ENCODE data around the gene TMEM74B. TPM values are rescaled to one million over a fixed set of nuclear protein-coding genes. Genes with fewer than 3 reads are reported as not detected.
A peak's percentile ranks its signal among the peaks of the same experiment; 100 is the strongest.

Gene TMEM74B
- polyA plus RNA-seq, 3 donors = not detected

GRCh38 chr20:1130847-1131246 is 53.9 kb downstream of the TMEM74B start:
- peaks cover 63 to 91% of the 10 kb centered on the region in 2 donors for H3K36me3 ChIP-seq (replicated peaks in 1 of 2; ENCODE audit: control insufficient read depth in 1 of 2, insufficient read depth in 2 of 2, low read length in 2 of 2)
- no peak overlapping the region for H2AFZ ChIP-seq (ENCODE audit: insufficient read depth, low read depth, low read length, poor library complexity, severe bottlenecking)
- peaks cover 0 to 7% (median 4%) of the 10 kb centered on the region in 7 donors for H3K9me3 Mint-ChIP-seq
- H3K27me3 Mint-ChIP-seq (ENCODE audit: low read depth in 3 of 3) = no peaks in the 10 kb centered on the region
- intact Hi-C loops (cut with micrococcal nuclease) = no loop called here
- peaks cover 79 to 90% of the 10 kb centered on the region in 2 donors for H3K36me3 Mint-ChIP-seq
- H3K79me2 ChIP-seq (ENCODE audit: insufficient read depth, low read length) = peaks cover 42% of the 10 kb centered on the region
- TF ChIP-seq CTCF (IDR thresholded peaks at IDR 0.05) = no peak
- H4K20me1 ChIP-seq (ENCODE audit: insufficient read depth, low read length) = peaks cover 33% of the 10 kb centered on the region
- H3K27ac ChIP-seq (ENCODE audit: low read depth in 1 of 2, low read length in 2 of 2) = peak overlapping the region; percentile 23 to 60
- H3K4me1 ChIP-seq (ENCODE audit: control insufficient read depth in 1 of 2, insufficient read depth in 2 of 2, low read length in 2 of 2) = peaks cover 19 to 24% of the 10 kb centered on the region in 2 donors
- H3K9ac ChIP-seq (ENCODE audit: insufficient read depth, low read length, poor library complexity, severe bottlenecking) = no peak overlapping the region
- H3K4me3 Mint-ChIP-seq = peak overlapping the region; percentile 5 to 47
- H3K4me3 ChIP-seq (replicated peaks in 1 of 3; ENCODE audit: low read depth in 2 of 3, low read length in 3 of 3) = peak overlapping the region in 1 of 3 experiments; percentile 31
- H3K27ac Mint-ChIP-seq = peak overlapping the region; percentile 46 to 89 (median 81)
- no peaks in the 10 kb centered on the region for H3K9me3 ChIP-seq (replicated peaks in 1 of 2; ENCODE audit: control insufficient read depth in 1 of 2, insufficient read depth in 1 of 2, low read length in 2 of 2)
- no peaks in the 10 kb centered on the region for H3K27me3 ChIP-seq (ENCODE audit: control insufficient read depth in 2 of 2, insufficient read depth in 2 of 2, low read length in 2 of 2)
- 0% methylated on average over 3 of the region's 5 CpGs for WGBS (ENCODE audit: insufficient coverage)
- peak overlapping the region; percentile 31 for H3K4me2 ChIP-seq (replicated peaks; ENCODE audit: extremely low read depth, low read length, poor library complexity, severe bottlenecking)
- H3K4me1 Mint-ChIP-seq = peaks cover 23% of the 10 kb centered on the region
- peak; percentile 66 to 77 (median 73) for DNase-seq

Other genes starting within 250 kb of the TMEM74B start
- not detected for gene RSPO4, start 182.7 kb downstream of the TMEM74B start, polyA plus RNA-seq
- gene PSMF1, start 66.4 kb downstream of the TMEM74B start, polyA plus RNA-seq = 100 to 1,000 TPM; 103 to 349 (median 138) TPM
- under 1 TPM in 1 of 3 donors, not detected in 2; 0.12 TPM for gene C20orf202, start 18.5 kb upstream of the TMEM74B start, polyA plus RNA-seq
- not detected for gene RAD21L1, start 41.1 kb upstream of the TMEM74B start, polyA plus RNA-seq
- under 1 TPM in 2 of 3 donors, not detected in 1; 0.07 to 0.10 TPM for gene SNPH, start 81.3 kb upstream of the TMEM74B start, polyA plus RNA-seq
- 1 to 10 TPM in 1 of 3 donors, under 1 TPM in 2; 0.69 to 1.0 (median 0.71) TPM for gene SDCBP2, start 144.2 kb upstream of the TMEM74B start, polyA plus RNA-seq
- 100 to 1,000 TPM; 155 to 268 (median 194) TPM for gene FKBP1A, start 208.1 kb upstream of the TMEM74B start, polyA plus RNA-seq

All from CD14-positive monocyte (primary cell).